SK-N-SH (cell line): ENCODE data around the gene ASCC1. TPM values are rescaled to one million over a fixed set of nuclear protein-coding genes. Genes with fewer than 3 reads are reported as not detected.
A peak's percentile ranks its signal among the peaks of the same experiment; 100 is the strongest.

Source experiments
- CTCF ChIA-PET: fragments of 300-600, 350-600 bp; formaldehyde crosslinking; extraction: SDS; loops from one replicate; lab custom pipeline; 2021; lab: Yijun Ruan, JAX
- POLR2A ChIA-PET: fragments of 350-600 bp; sonication (Branson Sonifier 250); formaldehyde crosslinking; extraction: SDS; loops from one replicate; lab custom pipeline; 2020; ENCODE audit warnings: antibody characterized with exemption, inconsistent platforms; lab: Yijun Ruan, JAX
- DNase-seq: peaks from one replicate; pipeline ENCODE4 v3.0.0; 2012
- H2AFZ ChIP-seq: fragments of 200-600 bp; sonication (generic); 2 replicates; pipeline ENCODE4 v1.8.1; 2016; ENCODE audit warnings: antibody characterized with exemption, mild to moderate bottlenecking, low read depth
- H3F3A ChIP-seq: fragments of 200-600 bp; sonication (generic); replicated peaks from 2 replicates; pipeline ENCODE3; 2016; ENCODE audit warnings: antibody characterized with exemption, mild to moderate bottlenecking; ENCODE audit not compliant: insufficient read depth
- H3K27ac ChIP-seq, 2 experiments: fragments of 200-500 bp in 1 of 2; fragments of 200-600 bp in 1 of 2; sonication (Bioruptor generic) in 1 of 2; sonication (generic), shearing (Covaris generic) in 1 of 2; 2 replicates each; pipeline versions ENCODE4 v1.5.1 to v1.6.1; 2014 to 2016; ENCODE audit warnings: low read depth in 2 of 2, inconsistent platforms in 1 of 2, low read length in 1 of 2, mild to moderate bottlenecking in 1 of 2, mixed read lengths in 1 of 2
- H3K27me3 ChIP-seq: fragments of 200-600 bp; sonication (generic), shearing (Covaris generic); 2 replicates; pipeline ENCODE4 v1.6.1; 2016; ENCODE audit warnings: mixed run types; ENCODE audit not compliant: insufficient read depth
- H3K36me3 ChIP-seq, 2 experiments: fragments of 200-500 bp in 1 of 2; fragments of 200-600 bp in 1 of 2; sonication (Bioruptor generic) in 1 of 2; sonication (generic) in 1 of 2; replicated peaks in 1 of 2; 2 replicates each; pipeline versions ENCODE3 to v1.5.1; 2014 to 2016; ENCODE audit warnings: low read length in 1 of 2, mild to moderate bottlenecking in 1 of 2; ENCODE audit not compliant: insufficient read depth in 2 of 2, control insufficient read depth in 1 of 2
- H3K4me1 ChIP-seq, 2 experiments: fragments of 200-500 bp in 1 of 2; fragments of 200-600 bp in 1 of 2; sonication (Bioruptor generic) in 1 of 2; sonication (generic), shearing (Covaris generic) in 1 of 2; 2 replicates each; pipeline versions ENCODE4 v1.5.1 to v1.6.1; 2014 to 2016; ENCODE audit warnings: low read depth in 1 of 2, low read length in 1 of 2, mixed run types in 1 of 2; ENCODE audit not compliant: insufficient read depth in 2 of 2, control insufficient read depth in 1 of 2
- H3K4me2 ChIP-seq: fragments of 200-600 bp; sonication (generic), shearing (Covaris generic); 2 replicates; pipeline ENCODE4 v1.6.1; 2017; ENCODE audit warnings: mixed run types
- H3K4me3 ChIP-seq, 2 experiments: fragments of 200-500 bp in 1 of 2; fragments of 200-600 bp in 1 of 2; sonication (Bioruptor generic) in 1 of 2; sonication (generic), shearing (Covaris generic) in 1 of 2; 2 replicates each; pipeline versions ENCODE4 v1.5.1 to v1.8.1; 2014 to 2016; ENCODE audit warnings: low read depth in 2 of 2, inconsistent platforms in 1 of 2, low read length in 1 of 2, mild to moderate bottlenecking in 1 of 2, mixed read lengths in 1 of 2, moderate library complexity in 1 of 2
- H3K79me2 ChIP-seq: fragments of 200-600 bp; sonication (generic); 2 replicates; pipeline ENCODE4 v1.8.1; 2017; ENCODE audit warnings: mild to moderate bottlenecking; ENCODE audit not compliant: insufficient read depth
- H3K9ac ChIP-seq: fragments of 200-600 bp; sonication (generic); 2 replicates; pipeline ENCODE4 v1.6.1; 2017; ENCODE audit warnings: mixed run types
- H3K9me2 ChIP-seq: fragments of 200-600 bp; sonication (generic); 2 replicates; pipeline ENCODE4 v1.6.1; 2017; ENCODE audit warnings: mixed run types
- H3K9me3 ChIP-seq: fragments of 200-600 bp; sonication (generic); 2 replicates; pipeline ENCODE4 v1.6.1; 2017; ENCODE audit warnings: mixed run types, mild to moderate bottlenecking, moderate library complexity
- H4K20me1 ChIP-seq: fragments of 200-600 bp; sonication (generic); 2 replicates; pipeline ENCODE4 v1.6.1; 2017; ENCODE audit warnings: mild to moderate bottlenecking, mixed run types; ENCODE audit not compliant: insufficient read depth
- CHD2 ChIP-seq: fragments of 150-350 bp; IDR thresholded peaks from 2 replicates; pipeline ENCODE4 v1.6.1; 2018; ENCODE audit warnings: low read length; ENCODE audit not compliant: partially characterized antibody
- FOSL2 ChIP-seq: IDR thresholded peaks from 2 replicates; pipeline ENCODE4 v1.4.0; 2012; ENCODE audit warnings: low read depth, mild to moderate bottlenecking, moderate library complexity, borderline replicate concordance
- GABPA ChIP-seq: IDR thresholded peaks from 2 replicates; pipeline ENCODE4 v1.4.0; 2012; ENCODE audit warnings: low read depth, mild to moderate bottlenecking
- IRF3 ChIP-seq: fragments of 150-350 bp; IDR thresholded peaks from 2 replicates; pipeline ENCODE4 v1.6.1; 2016; ENCODE audit warnings: mild to moderate bottlenecking, low read depth, low read length
- JUND ChIP-seq: IDR thresholded peaks from 2 replicates; pipeline ENCODE4 v1.4.0; 2012
- MEF2A ChIP-seq: IDR thresholded peaks from 2 replicates; pipeline ENCODE4 v1.4.0; 2012; ENCODE audit warnings: low read depth, borderline replicate concordance
- NFIC ChIP-seq: IDR thresholded peaks from 2 replicates; pipeline ENCODE4 v1.4.0; 2012; ENCODE audit warnings: borderline replicate concordance
- NRF1 ChIP-seq: IDR thresholded peaks from 2 replicates; pipeline ENCODE4 v1.6.1; 2012; ENCODE audit warnings: low read depth, mild to moderate bottlenecking, low read length
- PBX3 ChIP-seq: IDR thresholded peaks from 2 replicates; pipeline ENCODE4; 2012
- POLR2AphosphoS5 ChIP-seq: IDR thresholded peaks from 2 replicates; pipeline ENCODE4 v1.6.1; 2012; ENCODE audit warnings: low read depth, low read length
- RAD21 ChIP-seq: IDR thresholded peaks from 2 replicates; pipeline ENCODE4 v1.6.1; 2012; ENCODE audit warnings: mild to moderate bottlenecking, low read length
- RXRA ChIP-seq: IDR thresholded peaks from 2 replicates; pipeline ENCODE4 v1.4.0; 2012; ENCODE audit warnings: low read depth, mild to moderate bottlenecking, borderline replicate concordance
- TAF1 ChIP-seq: IDR thresholded peaks from 2 replicates; pipeline ENCODE4 v1.6.1; 2012; ENCODE audit warnings: low read depth, mild to moderate bottlenecking, low read length, moderate library complexity, borderline replicate concordance
- TCF12 ChIP-seq: IDR thresholded peaks from 2 replicates; pipeline ENCODE4 v1.4.0; 2012
- YY1 ChIP-seq: IDR thresholded peaks from 2 replicates; pipeline ENCODE4 v1.4.0; 2012; ENCODE audit warnings: low read depth, mild to moderate bottlenecking
- WGBS: methylation state at CpG from one replicate; pipeline ENCODE4 v1.1.6; 2017; ENCODE audit warnings: low lambda C conversion rate; 5-methylcytosine and 5-hydroxymethylcytosine counted together
- polyA plus RNA-seq, 3 experiments: library from polyadenylated mRNA; depleted of rRNA; stranded (reverse); fragments of >200 nt; gene quantifications; 2 replicates each; pipeline ENCODE4 v1.2.3, GENCODE V29; 2012

ASCC1 gene
- polyA plus RNA-seq, 1 of the 3 experiments (the other 2 are of a cell fraction) = 15.0 TPM

GRCh38 chr10:72255977-72256729, 40.1 kb upstream of the ASCC1 start:
- Histone ChIP-seq H3K4me1 (peaks cover 22 to 26% of the 10 kb centered on the region in 2 experiments), H3K4me3 (no peak overlapping the region), H4K20me1 (no peaks in the 10 kb centered on the region), H3K4me2 (no peak overlapping the region), H3K27ac (no peak overlapping the region), H3K9me2 (no peaks in the 10 kb centered on the region), H3K9ac (no peak overlapping the region), H3K9me3 (no peaks in the 10 kb centered on the region), H3F3A (no peaks in the 10 kb centered on the region), H3K36me3 (no peaks in the 10 kb centered on the region), H3K27me3 (no peaks in the 10 kb centered on the region), H2AFZ (no peak overlapping the region), H3K79me2 (no peaks in the 10 kb centered on the region)
- TF ChIP-seq IRF3 (no peak), JUND (no peak)
- no peak for DNase-seq
- ChIA-PET CTCF (interaction anchor here (1.2 to 1.7 kb wide), 2 partner anchors 19 to 81 kb away, joined by 3 to 5 read pairs; no protein-coding TSS in a partner anchor), POLR2A (interaction anchor here (8.8 kb wide), 1 partner anchor 18 kb away, joined by 174 read pairs; the partner anchor contains the start of gene DDIT4)
- 97% methylated on average over 6 of the region's 6 CpGs for WGBS

DNA sequence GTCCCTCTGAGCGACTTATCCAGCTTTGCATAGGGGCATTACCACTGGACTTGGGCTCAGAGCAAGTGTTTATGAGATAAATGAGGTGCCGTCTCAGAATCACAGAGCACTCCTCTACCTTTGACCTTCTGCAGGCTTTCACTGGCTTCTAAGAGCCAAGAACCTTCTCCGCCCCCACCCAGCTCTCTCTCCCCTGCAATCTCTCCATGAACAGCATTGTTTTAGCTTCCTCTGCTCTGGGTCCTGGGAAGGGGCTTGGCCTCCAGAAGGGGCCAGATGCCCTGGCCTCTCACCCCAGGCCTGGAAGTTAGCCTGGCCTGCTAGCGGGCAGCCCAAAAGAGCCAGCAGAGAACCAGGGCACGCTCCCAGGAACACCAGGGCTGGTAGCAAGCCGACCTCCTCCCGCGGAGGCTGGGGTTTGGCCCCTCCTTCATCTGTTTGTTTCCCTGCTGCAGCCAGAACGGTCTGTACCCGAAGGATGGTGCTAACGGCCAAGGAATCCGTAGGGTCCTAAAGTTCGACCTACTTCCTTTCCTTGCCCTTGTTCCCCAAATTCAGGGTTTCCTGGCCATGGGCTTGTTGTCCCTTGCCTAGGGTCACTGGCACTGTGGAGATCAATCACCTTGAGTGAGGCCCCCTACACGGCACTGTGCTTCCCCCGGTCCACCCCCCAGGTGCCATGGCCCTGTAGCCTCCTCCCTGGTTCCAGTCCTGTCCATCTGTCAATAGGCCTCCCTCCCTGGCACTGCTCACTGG, 38.9 kb upstream of the ASCC1 start:
- Histone ChIP-seq H3K4me1 (peaks cover 12 to 16% of the 10 kb centered on the region in 2 experiments), H3K4me3 (no peak overlapping the region), H3K9me3 (no peaks in the 10 kb centered on the region), H4K20me1 (no peaks in the 10 kb centered on the region), H3K27ac (peak overlapping the region in 1 of 2 experiments; percentile 87; a peak in 2 of 4 replicates), H3K79me2 (no peaks in the 10 kb centered on the region), H3F3A (peaks cover 3% of the 10 kb centered on the region), H2AFZ (peak overlapping the region; percentile 94), H3K27me3 (no peaks in the 10 kb centered on the region), H3K9me2 (no peaks in the 10 kb centered on the region), H3K36me3 (no peaks in the 10 kb centered on the region), H3K4me2 (no peak overlapping the region; the same call in 1 of the 2 replicates), H3K9ac (no peak overlapping the region)
- ChIA-PET CTCF (interaction anchor here (0.7 to 2.1 kb wide), 7 partner anchors 17 to 487 kb away, joined by 3 to 5 read pairs (median 3); partner anchors contain the start of genes ANAPC16 and ASCC1), POLR2A (interaction anchor here (1.4 to 8.8 kb wide), 2 partner anchors 19 to 66 kb away, joined by 7 to 174 read pairs; partner anchors contain the start of gene DDIT4)
- DNase-seq = peak; percentile 84
- TF ChIP-seq CHD2 = peak; percentile 20
- TF ChIP-seq YY1 = no peak
- 0 out of 2 replicates have a peak, but pooled peaks have one; percentile 30 for TF ChIP-seq TAF1
- TF ChIP-seq MEF2A = no peak
- TF ChIP-seq NFIC = no peak
- TF ChIP-seq PBX3 = no peak
- no peak for TF ChIP-seq FOSL2
- TF ChIP-seq RAD21 = peak; percentile 48
- no peak for TF ChIP-seq NRF1
- TF ChIP-seq GABPA = no peak
- no peak for TF ChIP-seq POLR2AphosphoS5
- no peak for TF ChIP-seq JUND
- TF ChIP-seq TCF12 = no peak
- no peak for TF ChIP-seq RXRA
- 36% methylated on average over 14 of the region's 15 CpGs for WGBS
